Smooth muscle cell of the brain vasculature (primary cell): Measurements from ENCODE around the gene CEACAM16.
A peak's percentile ranks its signal among the peaks of the same experiment; 100 is the strongest.
"Not testable (repeated sequence)": the region's sequence is repeated elsewhere in the genome, so short reads cannot be mapped to it uniquely, and the experiment has no call there.

Source experiments
- DNase-seq: peaks from one replicate; pipeline ENCODE4 v3.0.0-alpha.2; 2012; ENCODE audit warnings: low read depth, low spot score

The CEACAM16 gene

GRCh38 chr19:44677019-44677811 lies 21.7 kb upstream of the CEACAM16 start:
- no peak for DNase-seq

GRCh38 chr19:44680536-44680935 lies 18.4 kb upstream of the CEACAM16 start:
- no peak for DNase-seq

GRCh38 chr19:44681992-44682790 lies 16.8 kb upstream of the CEACAM16 start:
- no peak for DNase-seq

GRCh38 chr19:44682807-44683206 lies 16.1 kb upstream of the CEACAM16 start:
- DNase-seq, result no peak

GRCh38 chr19:44683434-44684210 lies 15.3 kb upstream of the CEACAM16 start:
- DNase-seq, result no peak

GRCh38 chr19:44684396-44684795 lies 14.6 kb upstream of the CEACAM16 start:
- not testable (repeated sequence) for DNase-seq

GRCh38 chr19:44684892-44685863 lies 13.8 kb upstream of the CEACAM16 start:
- peak; percentile 58 for DNase-seq

- DNase-seq, result no peak
Measured at GRCh38 chr19:44685877-44686276, 13.1 kb upstream of the CEACAM16 start.

GRCh38 chr19:44686896-44687295 lies 12.1 kb upstream of the CEACAM16 start:
- no peak for DNase-seq

- no peak for DNase-seq
Measured at GRCh38 chr19:44687888-44688287, 11.1 kb upstream of the CEACAM16 start.

GRCh38 chr19:44689290-44690130 lies 9.4 kb upstream of the CEACAM16 start:
- DNase-seq, result peak; percentile 52

GRCh38 chr19:44690131-44690440 lies 8.9 kb upstream of the CEACAM16 start:
- no peak for DNase-seq

GRCh38 chr19:44692379-44692721 lies 6.6 kb upstream of the CEACAM16 start:
- DNase-seq, result no peak

GRCh38 chr19:44694184-44694579 lies 4.8 kb upstream of the CEACAM16 start:
- DNase-seq, result no peak

- DNase-seq, result no peak
Measured at GRCh38 chr19:44696939-44697669, 1.8 kb upstream of the CEACAM16 start.

- DNase-seq, result no peak
Measured at GRCh38 chr19:44697670-44698034, 1.3 kb upstream of the CEACAM16 start.

- DNase-seq, result no peak
Measured at GRCh38 chr19:44700547-44700946, 1.6 kb downstream of the CEACAM16 start.

GRCh38 chr19:44701228-44701627 lies 2.3 kb downstream of the CEACAM16 start:
- no peak for DNase-seq

GRCh38 chr19:44702551-44703176 lies 3.7 kb downstream of the CEACAM16 start:
- DNase-seq, result no peak
